Measurements from ENCODE around the gene KIF27. TPM values are rescaled to one million over a fixed set of nuclear protein-coding genes. Genes with fewer than 3 reads are reported as not detected.
A peak's percentile ranks its signal among the peaks of the same experiment; 100 is the strongest.
"Not testable (repeated sequence)": the region's sequence is repeated elsewhere in the genome, so short reads cannot be mapped to it uniquely, and the experiment has no call there.

KIF27 gene
- polyA plus RNA-seq, 2 donors = 0.76 to 1.2 TPM

- H3K4me1 ChIP-seq (ENCODE audit: control insufficient read depth in 2 of 2, insufficient read depth in 2 of 2, low read length in 1 of 2) = peaks cover 0 to 3% of the 10 kb centered on the region in 2 donors
- 38 to 45% methylated on average over 4 of the region's 4 CpGs for WGBS, 2 donors
- no peaks in the 10 kb centered on the region for H3K36me3 ChIP-seq (ENCODE audit: control insufficient read depth in 2 of 2, insufficient read depth in 2 of 2, low read length in 1 of 2)
- H3K27ac ChIP-seq (ENCODE audit: low read depth in 2 of 2, low read length in 1 of 2) = peak overlapping the region; percentile 85 to 89
- H3K9me3 ChIP-seq (ENCODE audit: control insufficient read depth in 2 of 2, insufficient read depth in 1 of 2, low read depth in 1 of 2, low read length in 1 of 2) = no peaks in the 10 kb centered on the region
- no peaks in the 10 kb centered on the region for H3K27me3 ChIP-seq (ENCODE audit: control insufficient read depth in 1 of 2, insufficient read depth in 2 of 2, low read length in 2 of 2)
- H3K4me3 ChIP-seq (ENCODE audit: low read depth in 1 of 2, low read length in 2 of 2) = peak overlapping the region in 1 of 2 donors; percentile 82
Measured at GRCh38 chr9:83957248-83957513, 35.9 kb upstream of the KIF27 start.

GRCh38 chr9:83956436-83957247 lies 35.4 kb upstream of the KIF27 start:
- H3K4me1 ChIP-seq (ENCODE audit: control insufficient read depth in 2 of 2, insufficient read depth in 2 of 2, low read length in 1 of 2) = peaks cover 0 to 3% of the 10 kb centered on the region in 2 donors
- no peaks in the 10 kb centered on the region for H3K27me3 ChIP-seq (ENCODE audit: control insufficient read depth in 1 of 2, insufficient read depth in 2 of 2, low read length in 2 of 2)
- H3K36me3 ChIP-seq (ENCODE audit: control insufficient read depth in 2 of 2, insufficient read depth in 2 of 2, low read length in 1 of 2) = no peaks in the 10 kb centered on the region
- peak overlapping the region; percentile 66 to 82 for H3K4me3 ChIP-seq (ENCODE audit: low read depth in 1 of 2, low read length in 2 of 2)
- H3K27ac ChIP-seq (ENCODE audit: low read depth in 2 of 2, low read length in 1 of 2) = peak overlapping the region; percentile 85 to 89
- H3K9me3 ChIP-seq (ENCODE audit: control insufficient read depth in 2 of 2, insufficient read depth in 1 of 2, low read depth in 1 of 2, low read length in 1 of 2) = no peaks in the 10 kb centered on the region
- WGBS, 2 donors = 2 to 3% methylated on average over 57 of the region's 57 CpGs

GRCh38 chr9:83956086-83956435 lies 34.8 kb upstream of the KIF27 start:
- peak overlapping the region; percentile 66 to 82 for H3K4me3 ChIP-seq (ENCODE audit: low read depth in 1 of 2, low read length in 2 of 2)
- H3K27ac ChIP-seq (ENCODE audit: low read depth in 2 of 2, low read length in 1 of 2) = peak overlapping the region; percentile 85 to 89
- no peaks in the 10 kb centered on the region for H3K27me3 ChIP-seq (ENCODE audit: control insufficient read depth in 1 of 2, insufficient read depth in 2 of 2, low read length in 2 of 2)
- 6 to 7% methylated on average over 23 of the region's 23 CpGs for WGBS, 2 donors
- H3K36me3 ChIP-seq (ENCODE audit: control insufficient read depth in 2 of 2, insufficient read depth in 2 of 2, low read length in 1 of 2) = no peaks in the 10 kb centered on the region
- H3K9me3 ChIP-seq (ENCODE audit: control insufficient read depth in 2 of 2, insufficient read depth in 1 of 2, low read depth in 1 of 2, low read length in 1 of 2) = no peaks in the 10 kb centered on the region
- H3K4me1 ChIP-seq (ENCODE audit: control insufficient read depth in 2 of 2, insufficient read depth in 2 of 2, low read length in 1 of 2) = peaks cover 0 to 3% of the 10 kb centered on the region in 2 donors

GRCh38 chr9:83948096-83948495 lies 26.9 kb upstream of the KIF27 start:
- not testable (repeated sequence) for H3K4me1 ChIP-seq (ENCODE audit: control insufficient read depth in 2 of 2, insufficient read depth in 2 of 2, low read length in 1 of 2); H3K36me3 ChIP-seq (ENCODE audit: control insufficient read depth in 2 of 2, insufficient read depth in 2 of 2, low read length in 1 of 2); H3K27me3 ChIP-seq (ENCODE audit: control insufficient read depth in 1 of 2, insufficient read depth in 2 of 2, low read length in 2 of 2); H3K4me3 ChIP-seq (ENCODE audit: low read depth in 1 of 2, low read length in 2 of 2); H3K27ac ChIP-seq (ENCODE audit: low read depth in 2 of 2, low read length in 1 of 2); H3K9me3 ChIP-seq (ENCODE audit: control insufficient read depth in 2 of 2, insufficient read depth in 1 of 2, low read depth in 1 of 2, low read length in 1 of 2)
- WGBS, 2 donors = 96 to 98% methylated on average over 8 to 36 of the region's 39 CpGs

- no peaks in the 10 kb centered on the region for H3K9me3 ChIP-seq (ENCODE audit: control insufficient read depth in 2 of 2, insufficient read depth in 1 of 2, low read depth in 1 of 2, low read length in 1 of 2)
- no peaks in the 10 kb centered on the region for H3K4me1 ChIP-seq (ENCODE audit: control insufficient read depth in 2 of 2, insufficient read depth in 2 of 2, low read length in 1 of 2)
- H3K4me3 ChIP-seq (ENCODE audit: low read depth in 1 of 2, low read length in 2 of 2) = no peak overlapping the region
- no peak overlapping the region for H3K27ac ChIP-seq (ENCODE audit: low read depth in 2 of 2, low read length in 1 of 2)
- H3K36me3 ChIP-seq (ENCODE audit: control insufficient read depth in 2 of 2, insufficient read depth in 2 of 2, low read length in 1 of 2) = peaks cover 0 to 2% of the 10 kb centered on the region in 2 donors
- no peaks in the 10 kb centered on the region for H3K27me3 ChIP-seq (ENCODE audit: control insufficient read depth in 1 of 2, insufficient read depth in 2 of 2, low read length in 2 of 2)
- WGBS, 2 donors = 68 to 83% methylated on average over 5 of the region's 5 CpGs
Measured at GRCh38 chr9:83940590-83941303, 19.5 kb upstream of the KIF27 start.

- no peak overlapping the region for H3K4me3 ChIP-seq (ENCODE audit: low read depth in 1 of 2, low read length in 2 of 2)
- H3K27ac ChIP-seq (ENCODE audit: low read depth in 2 of 2, low read length in 1 of 2) = no peak overlapping the region
- H3K27me3 ChIP-seq (ENCODE audit: control insufficient read depth in 1 of 2, insufficient read depth in 2 of 2, low read length in 2 of 2) = no peaks in the 10 kb centered on the region
- 36 to 39% methylated on average over 1 of the region's 1 CpG for WGBS, 2 donors
- H3K36me3 ChIP-seq (ENCODE audit: control insufficient read depth in 2 of 2, insufficient read depth in 2 of 2, low read length in 1 of 2) = peaks cover 0 to 2% of the 10 kb centered on the region in 2 donors
- no peaks in the 10 kb centered on the region for H3K4me1 ChIP-seq (ENCODE audit: control insufficient read depth in 2 of 2, insufficient read depth in 2 of 2, low read length in 1 of 2)
- H3K9me3 ChIP-seq (ENCODE audit: control insufficient read depth in 2 of 2, insufficient read depth in 1 of 2, low read depth in 1 of 2, low read length in 1 of 2) = no peaks in the 10 kb centered on the region
Measured at GRCh38 chr9:83937861-83938455, 16.7 kb upstream of the KIF27 start.

GRCh38 chr9:83936523-83936922 lies 15.3 kb upstream of the KIF27 start:
- 78 to 82% methylated on average over 6 of the region's 6 CpGs for WGBS, 2 donors
- H3K4me1 ChIP-seq (ENCODE audit: control insufficient read depth in 2 of 2, insufficient read depth in 2 of 2, low read length in 1 of 2) = no peaks in the 10 kb centered on the region
- no peak overlapping the region for H3K27ac ChIP-seq (ENCODE audit: low read depth in 2 of 2, low read length in 1 of 2)
- no peak overlapping the region for H3K4me3 ChIP-seq (ENCODE audit: low read depth in 1 of 2, low read length in 2 of 2)
- H3K9me3 ChIP-seq (ENCODE audit: control insufficient read depth in 2 of 2, insufficient read depth in 1 of 2, low read depth in 1 of 2, low read length in 1 of 2) = no peaks in the 10 kb centered on the region
- H3K36me3 ChIP-seq (ENCODE audit: control insufficient read depth in 2 of 2, insufficient read depth in 2 of 2, low read length in 1 of 2) = peaks cover 0 to 2% of the 10 kb centered on the region in 2 donors
- no peaks in the 10 kb centered on the region for H3K27me3 ChIP-seq (ENCODE audit: control insufficient read depth in 1 of 2, insufficient read depth in 2 of 2, low read length in 2 of 2)

GRCh38 chr9:83935276-83935935 lies 14.2 kb upstream of the KIF27 start:
- Histone ChIP-seq H3K36me3 (ENCODE audit: control insufficient read depth in 2 of 2, insufficient read depth in 2 of 2, low read length in 1 of 2) (no peaks in the 10 kb centered on the region), H3K27me3 (ENCODE audit: control insufficient read depth in 1 of 2, insufficient read depth in 2 of 2, low read length in 2 of 2) (no peaks in the 10 kb centered on the region), H3K9me3 (ENCODE audit: control insufficient read depth in 2 of 2, insufficient read depth in 1 of 2, low read depth in 1 of 2, low read length in 1 of 2) (no peaks in the 10 kb centered on the region), H3K4me1 (ENCODE audit: control insufficient read depth in 2 of 2, insufficient read depth in 2 of 2, low read length in 1 of 2) (no peaks in the 10 kb centered on the region), H3K27ac (ENCODE audit: low read depth in 2 of 2, low read length in 1 of 2) (peak overlapping the region; percentile 4 to 79), H3K4me3 (ENCODE audit: low read depth in 1 of 2, low read length in 2 of 2) (no peak overlapping the region)
- WGBS, 2 donors = 69 to 71% methylated on average over 3 of the region's 3 CpGs

GRCh38 chr9:83934569-83935275 lies 13.5 kb upstream of the KIF27 start:
- no peaks in the 10 kb centered on the region for H3K27me3 ChIP-seq (ENCODE audit: control insufficient read depth in 1 of 2, insufficient read depth in 2 of 2, low read length in 2 of 2)
- no peak overlapping the region for H3K4me3 ChIP-seq (ENCODE audit: low read depth in 1 of 2, low read length in 2 of 2)
- no peaks in the 10 kb centered on the region for H3K36me3 ChIP-seq (ENCODE audit: control insufficient read depth in 2 of 2, insufficient read depth in 2 of 2, low read length in 1 of 2)
- H3K9me3 ChIP-seq (ENCODE audit: control insufficient read depth in 2 of 2, insufficient read depth in 1 of 2, low read depth in 1 of 2, low read length in 1 of 2) = no peaks in the 10 kb centered on the region
- 57 to 66% methylated on average over 5 of the region's 5 CpGs for WGBS, 2 donors
- no peaks in the 10 kb centered on the region for H3K4me1 ChIP-seq (ENCODE audit: control insufficient read depth in 2 of 2, insufficient read depth in 2 of 2, low read length in 1 of 2)
- peak overlapping the region; percentile 51 to 79 for H3K27ac ChIP-seq (ENCODE audit: low read depth in 2 of 2, low read length in 1 of 2)
